MM.1S (cell line): ENCODE results near the gene OSBPL10.

Experiments used
- DNase-seq: peaks from one replicate; pipeline ENCODE4 v3.0.0-alpha.2; 2015
- H2AFZ ChIP-seq: fragments of 300-600 bp; sonication (generic); 2 replicates; pipeline ENCODE4 v1.6.0; 2016; ENCODE audit warnings: antibody characterized with exemption, low read length
- H3F3A ChIP-seq: fragments of 300-600 bp; sonication (generic); 2 replicates; pipeline ENCODE4 v1.6.1; 2016; ENCODE audit warnings: mild to moderate bottlenecking, antibody characterized with exemption, low read length, moderate library complexity, mixed read lengths; ENCODE audit not compliant: insufficient read depth
- H3K27ac ChIP-seq: fragments of 300-600 bp; sonication (generic); 2 replicates; pipeline ENCODE4 v1.5.1; 2016; ENCODE audit warnings: mild to moderate bottlenecking, low read length
- H3K27me3 ChIP-seq: fragments of 300-600 bp; sonication (generic); replicated peaks from 2 replicates; pipeline ENCODE4 v1.6.0; 2016; ENCODE audit warnings: low read length; ENCODE audit not compliant: insufficient read depth
- H3K36me3 ChIP-seq: fragments of 300-600 bp; sonication (generic); replicated peaks from 2 replicates; pipeline ENCODE4 v1.6.1; 2016; ENCODE audit warnings: mild to moderate bottlenecking, low read length, mixed read lengths; ENCODE audit not compliant: insufficient read depth
- H3K4me1 ChIP-seq: fragments of 300-600 bp; sonication (generic); 2 replicates; pipeline ENCODE4 v1.6.1; 2016; ENCODE audit warnings: low read length, mixed read lengths
- H3K4me2 ChIP-seq: fragments of 300-600 bp; sonication (generic); 2 replicates; pipeline ENCODE4 v1.6.0; 2016; ENCODE audit warnings: low read depth, low read length
- H3K4me3 ChIP-seq: fragments of 300-600 bp; sonication (generic); 2 replicates; pipeline ENCODE4 v1.5.1; 2016; ENCODE audit warnings: low read length, mixed read lengths
- H3K79me2 ChIP-seq: fragments of 300-600 bp; sonication (generic); 2 replicates; pipeline ENCODE4 v1.6.1; 2016; ENCODE audit warnings: mixed run types, low read length, mixed read lengths
- H3K9ac ChIP-seq: fragments of 300-600 bp; sonication (generic); 2 replicates; pipeline ENCODE4 v1.6.1; 2016; ENCODE audit warnings: low read length, mixed read lengths
- H3K9me2 ChIP-seq: fragments of 300-600 bp; sonication (generic); replicated peaks from 2 replicates; pipeline ENCODE4 v1.6.1; 2016; ENCODE audit warnings: mild to moderate bottlenecking, low read length, mixed read lengths; ENCODE audit not compliant: insufficient read depth
- H3K9me3 ChIP-seq: fragments of 300-600 bp; sonication (generic); replicated peaks from 2 replicates; pipeline ENCODE4 v1.6.1; 2016; ENCODE audit warnings: mild to moderate bottlenecking, low read length, mixed read lengths; ENCODE audit not compliant: insufficient read depth
- H4K20me1 ChIP-seq: fragments of 300-600 bp; sonication (generic); 2 replicates; pipeline ENCODE4 v1.6.1; 2016; ENCODE audit warnings: mild to moderate bottlenecking, low read length, moderate library complexity, mixed read lengths; ENCODE audit not compliant: insufficient read depth
- EZH2 ChIP-seq: fragments of 300-600 bp; sonication (generic); optimal IDR thresholded peaks from 2 replicates; pipeline ENCODE3; 2017; ENCODE audit warnings: low read depth, mild to moderate bottlenecking, antibody characterized with exemption, low read length, mixed read lengths
- EZH2phosphoT487 ChIP-seq: fragments of 300-600 bp; sonication (generic); IDR thresholded peaks from 2 replicates; pipeline ENCODE4 v1.6.1; 2018; ENCODE audit warnings: antibody characterized with exemption, low read length
- TF ChIP-seq, protein P1 (sequence below): fragments of 300-600 bp; sonication (generic); IDR thresholded peaks from 2 replicates; pipeline ENCODE4 v1.5.1; 2016; ENCODE audit warnings: antibody characterized with exemption, low read length, mixed read lengths

OSBPL10 gene

DNA sequence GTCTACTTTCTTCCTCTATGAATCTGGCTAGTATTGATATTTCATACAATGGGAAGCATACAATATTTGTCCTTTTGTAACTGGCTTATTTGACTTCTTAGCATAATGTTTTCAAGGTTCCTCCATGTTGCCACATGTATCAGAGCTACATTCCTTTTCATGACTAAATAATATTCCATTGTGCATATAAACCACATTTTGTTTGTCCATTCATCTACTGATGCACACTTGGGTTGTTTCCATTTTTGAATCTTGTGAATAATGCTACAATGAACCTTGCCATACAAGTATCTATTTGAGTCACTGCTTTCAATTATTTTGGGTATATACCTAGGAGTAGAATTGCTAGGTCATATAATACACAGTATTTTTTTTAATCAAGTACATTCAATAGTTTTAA is 38.0 kb downstream of the OSBPL10 start:
- H3K4me2 ChIP-seq: 0 out of 2 replicates have a peak overlapping the region, but pooled peaks have one; percentile 55
- H2AFZ ChIP-seq: no peak overlapping the region
- no peak for DNase-seq
- H3F3A ChIP-seq: peaks cover 5% of the 10 kb centered on the region; the same call in 1 of the 2 replicates
- no peaks in the 10 kb centered on the region for H3K9me3 ChIP-seq
- peaks cover 7% of the 10 kb centered on the region for H3K4me1 ChIP-seq
- no peaks in the 10 kb centered on the region for H3K27me3 ChIP-seq
- no peaks in the 10 kb centered on the region for H3K9me2 ChIP-seq
- H4K20me1 ChIP-seq: no peaks in the 10 kb centered on the region
- TF ChIP-seq EZH2phosphoT487 (no peak), EZH2 (no peak)
- TF ChIP-seq, protein P1, sequence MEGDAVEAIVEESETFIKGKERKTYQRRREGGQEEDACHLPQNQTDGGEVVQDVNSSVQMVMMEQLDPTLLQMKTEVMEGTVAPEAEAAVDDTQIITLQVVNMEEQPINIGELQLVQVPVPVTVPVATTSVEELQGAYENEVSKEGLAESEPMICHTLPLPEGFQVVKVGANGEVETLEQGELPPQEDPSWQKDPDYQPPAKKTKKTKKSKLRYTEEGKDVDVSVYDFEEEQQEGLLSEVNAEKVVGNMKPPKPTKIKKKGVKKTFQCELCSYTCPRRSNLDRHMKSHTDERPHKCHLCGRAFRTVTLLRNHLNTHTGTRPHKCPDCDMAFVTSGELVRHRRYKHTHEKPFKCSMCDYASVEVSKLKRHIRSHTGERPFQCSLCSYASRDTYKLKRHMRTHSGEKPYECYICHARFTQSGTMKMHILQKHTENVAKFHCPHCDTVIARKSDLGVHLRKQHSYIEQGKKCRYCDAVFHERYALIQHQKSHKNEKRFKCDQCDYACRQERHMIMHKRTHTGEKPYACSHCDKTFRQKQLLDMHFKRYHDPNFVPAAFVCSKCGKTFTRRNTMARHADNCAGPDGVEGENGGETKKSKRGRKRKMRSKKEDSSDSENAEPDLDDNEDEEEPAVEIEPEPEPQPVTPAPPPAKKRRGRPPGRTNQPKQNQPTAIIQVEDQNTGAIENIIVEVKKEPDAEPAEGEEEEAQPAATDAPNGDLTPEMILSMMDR: no peak
- H3K36me3 ChIP-seq: no peaks in the 10 kb centered on the region
- 0 out of 2 replicates have a peak overlapping the region, but pooled peaks have one; percentile 2 for H3K4me3 ChIP-seq
- no peak overlapping the region for H3K9ac ChIP-seq
- no peak overlapping the region for H3K27ac ChIP-seq
- no peaks in the 10 kb centered on the region for H3K79me2 ChIP-seq

DNA sequence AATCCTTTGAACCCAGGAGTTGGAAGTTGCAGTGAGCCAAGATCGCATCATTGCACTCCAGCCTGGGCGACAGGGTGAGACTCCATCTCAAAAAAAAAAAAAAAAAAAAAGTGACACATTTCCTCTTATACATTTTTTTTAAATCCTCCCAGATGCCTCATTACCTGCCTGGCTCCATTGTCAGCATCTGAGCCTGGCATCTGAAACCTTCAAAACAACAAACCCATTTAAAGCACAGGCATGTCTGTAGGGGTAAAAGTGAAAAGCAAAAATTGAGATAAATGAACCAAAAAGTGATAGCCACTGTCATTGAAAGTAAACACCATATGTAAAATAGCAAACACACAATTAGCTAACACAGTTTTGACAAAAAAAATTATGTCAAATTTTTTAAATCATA is 38.6 kb downstream of the OSBPL10 start:
- Histone ChIP-seq H3F3A (peaks cover 5% of the 10 kb centered on the region; the same call in 1 of the 2 replicates), H3K4me3 (peak overlapping the region; percentile 13; the same call in 1 of the 2 replicates), H3K27ac (peak overlapping the region; percentile 31; the same call in 1 of the 2 replicates)

DNA sequence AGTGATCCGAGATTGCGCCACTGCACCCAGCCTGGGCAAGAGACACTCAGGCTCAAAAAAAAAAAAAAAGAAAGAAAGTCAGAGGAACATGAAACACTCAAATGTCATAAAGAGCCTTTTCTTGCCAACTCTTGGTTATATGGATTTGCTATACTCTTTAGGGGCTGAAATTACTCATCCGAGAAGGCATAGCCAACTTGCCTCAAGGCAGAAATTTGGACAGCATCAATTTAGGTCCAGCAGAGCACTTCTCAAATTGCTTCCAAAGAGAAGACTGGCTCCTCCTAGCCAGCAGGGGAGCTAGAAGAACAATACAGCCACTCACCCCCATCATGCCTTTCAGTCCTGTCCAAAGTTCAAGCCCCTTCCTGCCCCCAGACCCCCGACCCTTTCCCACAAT is 43.8 kb downstream of the OSBPL10 start:
- Histone ChIP-seq H3F3A (peaks cover 5% of the 10 kb centered on the region; the same call in 1 of the 2 replicates), H3K9me2 (no peaks in the 10 kb centered on the region), H3K4me1 (peaks cover 8% of the 10 kb centered on the region), H3K79me2 (no peaks in the 10 kb centered on the region), H3K36me3 (no peaks in the 10 kb centered on the region), H3K4me3 (no peak overlapping the region), H4K20me1 (no peaks in the 10 kb centered on the region), H3K27me3 (no peaks in the 10 kb centered on the region), H2AFZ (no peak overlapping the region), H3K9me3 (no peaks in the 10 kb centered on the region), H3K4me2 (no peak overlapping the region), H3K27ac (no peak overlapping the region), H3K9ac (no peak overlapping the region)
- TF ChIP-seq EZH2: no peak
- TF ChIP-seq EZH2phosphoT487: no peak
- TF ChIP-seq, protein P1: no peak
- DNase-seq: no peak

More for the DNA sequence above, 38.6 kb downstream of the OSBPL10 start:
- no peak for TF ChIP-seq EZH2phosphoT487
- TF ChIP-seq, protein P1: no peak
- TF ChIP-seq EZH2: no peak
- H4K20me1 ChIP-seq: no peaks in the 10 kb centered on the region
- no peaks in the 10 kb centered on the region for H3K79me2 ChIP-seq
- H3K9me2 ChIP-seq: no peaks in the 10 kb centered on the region
- DNase-seq: peak; percentile 42
- H3K4me2 ChIP-seq: peak overlapping the region; percentile 55
- H3K27me3 ChIP-seq: no peaks in the 10 kb centered on the region
- peak overlapping the region; percentile 30; the same call in 1 of the 2 replicates for H3K9ac ChIP-seq
- no peaks in the 10 kb centered on the region for H3K9me3 ChIP-seq
- H2AFZ ChIP-seq: peak overlapping the region; percentile 60; the same call in 1 of the 2 replicates
- no peaks in the 10 kb centered on the region for H3K36me3 ChIP-seq
- H3K4me1 ChIP-seq: peaks cover 7% of the 10 kb centered on the region
